Mucosa of descending colon (tissue), 3 donors: ENCODE measurements around the gene PRKCI. TPM values are rescaled to one million over a fixed set of nuclear protein-coding genes. Genes with fewer than 3 reads are reported as not detected.

ENCODE experiments used
- ATAC-seq: fragments of 200-7000 bp; cut with Tn5 transposase; one replicate; pipeline ENCODE4 v1.9.1; 2020; ENCODE audit warnings: mild to moderate bottlenecking, moderate library complexity
- DNase-seq, 3 donors: peaks; one replicate each; pipeline ENCODE4 v3.0.0-alpha.2; 2020
- H3K36me3 ChIP-seq: fragments of 200-600 bp; one replicate; pipeline ENCODE4 v1.8.0; 2021; ENCODE audit warnings: low read depth, mild to moderate bottlenecking
- H3K4me1 ChIP-seq: fragments of 200-600 bp; one replicate; pipeline ENCODE4 v1.8.0; 2021; ENCODE audit warnings: low read depth, mild to moderate bottlenecking
- H3K4me3 ChIP-seq: fragments of 200-600 bp; one replicate; pipeline ENCODE4 v1.8.0; 2021; ENCODE audit warnings: mild to moderate bottlenecking
- H3K9me3 ChIP-seq: fragments of 200-600 bp; one replicate; pipeline ENCODE4 v1.8.0; 2021; ENCODE audit warnings: mild to moderate bottlenecking
- intact Hi-C, 2 donors: fragments of 100-400 bp; cut with DNase I in 1 of 2; cut with micrococcal nuclease in 1 of 2; formaldehyde crosslinking; loops; one replicate each; pipeline versions ENCODE4 v1.11.0 to v1.11.1; 2022; cut with DNase I, micrococcal nuclease
- total RNA-seq, 3 donors: library from RNA; stranded (reverse); fragmentation: NEBNext Ultra II Directional in 2 of 3; extraction: Animal tissue kit (Norgen Biotek cat#: 25700) in 2 of 3; gene quantifications; one replicate each; pipeline versions ENCODE4 v1.2.1 to v1.2.4, GENCODE V29; 2021 to 2023
- TF ChIP-seq, protein P1 (sequence below): fragments of 200-600 bp; IDR thresholded peaks from one replicate; pipeline ENCODE4 v1.8.0; 2022; ENCODE audit warnings: antibody characterized with exemption, mild to moderate bottlenecking
- donor health status: DM: no; HTN: no; CAD: no; lungs with moderate emphysema.
- donor health status: DM: no; HTN: no; CAD: no.
- donor health status: DM: no; HTN: yes; CAD: no.

The PRKCI gene
- total RNA-seq, 3 donors from 2014 or later, result 38.0 to 39.9 (median 39.8) TPM

DNA sequence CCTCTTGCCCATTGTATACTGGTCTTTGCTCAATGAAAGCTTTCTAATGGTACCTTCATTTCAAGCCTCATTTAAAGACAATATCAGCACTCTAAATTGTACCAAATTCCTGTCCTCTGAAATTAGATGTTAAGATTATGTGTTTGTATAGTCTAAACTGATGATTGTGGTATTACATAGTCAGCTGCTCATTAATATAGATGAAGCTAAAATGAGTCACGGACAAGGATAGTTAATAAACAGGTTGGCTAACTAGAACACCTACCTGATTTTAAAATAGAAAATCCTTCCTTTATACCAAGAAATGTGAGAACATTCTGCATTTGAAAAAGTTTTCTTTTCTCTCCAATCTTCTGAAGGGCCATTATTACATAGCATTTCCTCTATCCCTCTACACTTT, 2.9 kb downstream of the PRKCI start:
- intact Hi-C loops, result no loop called here
- H3K4me1 ChIP-seq, result no peaks in the 10 kb centered on the region
- no peak for ATAC-seq

GRCh38 chr3:170226426-170226960, 4.3 kb downstream of the PRKCI start:
- H3K4me1 ChIP-seq, result no peaks in the 10 kb centered on the region
- H3K36me3 ChIP-seq, result no peaks in the 10 kb centered on the region
- TF ChIP-seq, protein P1, sequence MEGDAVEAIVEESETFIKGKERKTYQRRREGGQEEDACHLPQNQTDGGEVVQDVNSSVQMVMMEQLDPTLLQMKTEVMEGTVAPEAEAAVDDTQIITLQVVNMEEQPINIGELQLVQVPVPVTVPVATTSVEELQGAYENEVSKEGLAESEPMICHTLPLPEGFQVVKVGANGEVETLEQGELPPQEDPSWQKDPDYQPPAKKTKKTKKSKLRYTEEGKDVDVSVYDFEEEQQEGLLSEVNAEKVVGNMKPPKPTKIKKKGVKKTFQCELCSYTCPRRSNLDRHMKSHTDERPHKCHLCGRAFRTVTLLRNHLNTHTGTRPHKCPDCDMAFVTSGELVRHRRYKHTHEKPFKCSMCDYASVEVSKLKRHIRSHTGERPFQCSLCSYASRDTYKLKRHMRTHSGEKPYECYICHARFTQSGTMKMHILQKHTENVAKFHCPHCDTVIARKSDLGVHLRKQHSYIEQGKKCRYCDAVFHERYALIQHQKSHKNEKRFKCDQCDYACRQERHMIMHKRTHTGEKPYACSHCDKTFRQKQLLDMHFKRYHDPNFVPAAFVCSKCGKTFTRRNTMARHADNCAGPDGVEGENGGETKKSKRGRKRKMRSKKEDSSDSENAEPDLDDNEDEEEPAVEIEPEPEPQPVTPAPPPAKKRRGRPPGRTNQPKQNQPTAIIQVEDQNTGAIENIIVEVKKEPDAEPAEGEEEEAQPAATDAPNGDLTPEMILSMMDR, result no peak
- no peak overlapping the region for H3K4me3 ChIP-seq
- intact Hi-C loops, result no loop called here
- ATAC-seq (no peak), DNase-seq (no peak)
- H3K9me3 ChIP-seq, result no peaks in the 10 kb centered on the region

More for the DNA sequence above, 2.9 kb downstream of the PRKCI start:
- TF ChIP-seq, protein P1, result no peak
- H3K4me3 ChIP-seq, result no peak overlapping the region
- DNase-seq, result no peak
- H3K36me3 ChIP-seq, result no peaks in the 10 kb centered on the region
- H3K9me3 ChIP-seq, result no peaks in the 10 kb centered on the region

- TF ChIP-seq, protein P1, result no peak
- H3K9me3 ChIP-seq, result no peaks in the 10 kb centered on the region
- intact Hi-C loops, result no loop called here
- no peak overlapping the region for H3K4me3 ChIP-seq
- no peaks in the 10 kb centered on the region for H3K36me3 ChIP-seq
- DNase-seq, result no peak
- no peak for ATAC-seq
- H3K4me1 ChIP-seq, result peaks cover 6% of the 10 kb centered on the region
Measured at GRCh38 chr3:170228093-170228766, 6.0 kb downstream of the PRKCI start.

GRCh38 chr3:170232266-170232665, 10.0 kb downstream of the PRKCI start:
- Histone ChIP-seq H3K4me3 (no peak overlapping the region), H3K36me3 (no peaks in the 10 kb centered on the region), H3K4me1 (peaks cover 7% of the 10 kb centered on the region), H3K9me3 (no peaks in the 10 kb centered on the region)
- TF ChIP-seq, protein P1, result no peak
- intact Hi-C loops, result no loop called here
- DNase-seq (no peak), ATAC-seq (no peak)

DNA sequence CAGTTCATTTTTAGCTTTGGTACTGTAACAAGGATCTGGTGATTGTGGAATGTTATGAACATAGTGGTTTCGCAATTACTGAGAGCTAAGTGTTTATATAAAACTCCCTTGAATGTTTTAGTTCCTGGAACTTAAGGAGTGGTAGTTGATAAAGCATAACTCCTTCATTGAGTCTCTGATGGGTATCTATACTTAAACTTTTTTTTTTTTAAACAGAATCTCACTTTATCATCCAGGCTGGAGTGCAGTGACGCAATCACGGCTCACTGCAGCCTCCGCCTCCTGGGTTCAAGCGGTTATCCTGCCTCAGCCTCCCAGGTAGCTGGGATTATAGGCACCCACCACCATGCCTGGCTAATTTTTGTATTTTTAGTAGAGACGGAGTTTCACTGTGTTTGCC, 11.3 kb downstream of the PRKCI start:
- TF ChIP-seq, protein P1, result no peak
- peak; percentile 97 for ATAC-seq
- Histone ChIP-seq H3K36me3 (no peaks in the 10 kb centered on the region), H3K4me3 (no peak overlapping the region), H3K4me1 (peaks cover 7% of the 10 kb centered on the region), H3K9me3 (no peaks in the 10 kb centered on the region)
- intact Hi-C loops, result no loop called here
- DNase-seq, result peak in 2 of 3 donors; percentile 27 to 40
